HG03135 (cell line): ENCODE measurements around the gene NGEF.

Experiments used
- ATAC-seq: cut with Tn5 transposase; IDR thresholded peaks from one replicate; pipeline ENCODE4 v1.9.1; 2021; ENCODE audit warnings: mild to moderate bottlenecking, moderate library complexity; ENCODE audit not compliant: unreplicated experiment

The NGEF gene

DNA sequence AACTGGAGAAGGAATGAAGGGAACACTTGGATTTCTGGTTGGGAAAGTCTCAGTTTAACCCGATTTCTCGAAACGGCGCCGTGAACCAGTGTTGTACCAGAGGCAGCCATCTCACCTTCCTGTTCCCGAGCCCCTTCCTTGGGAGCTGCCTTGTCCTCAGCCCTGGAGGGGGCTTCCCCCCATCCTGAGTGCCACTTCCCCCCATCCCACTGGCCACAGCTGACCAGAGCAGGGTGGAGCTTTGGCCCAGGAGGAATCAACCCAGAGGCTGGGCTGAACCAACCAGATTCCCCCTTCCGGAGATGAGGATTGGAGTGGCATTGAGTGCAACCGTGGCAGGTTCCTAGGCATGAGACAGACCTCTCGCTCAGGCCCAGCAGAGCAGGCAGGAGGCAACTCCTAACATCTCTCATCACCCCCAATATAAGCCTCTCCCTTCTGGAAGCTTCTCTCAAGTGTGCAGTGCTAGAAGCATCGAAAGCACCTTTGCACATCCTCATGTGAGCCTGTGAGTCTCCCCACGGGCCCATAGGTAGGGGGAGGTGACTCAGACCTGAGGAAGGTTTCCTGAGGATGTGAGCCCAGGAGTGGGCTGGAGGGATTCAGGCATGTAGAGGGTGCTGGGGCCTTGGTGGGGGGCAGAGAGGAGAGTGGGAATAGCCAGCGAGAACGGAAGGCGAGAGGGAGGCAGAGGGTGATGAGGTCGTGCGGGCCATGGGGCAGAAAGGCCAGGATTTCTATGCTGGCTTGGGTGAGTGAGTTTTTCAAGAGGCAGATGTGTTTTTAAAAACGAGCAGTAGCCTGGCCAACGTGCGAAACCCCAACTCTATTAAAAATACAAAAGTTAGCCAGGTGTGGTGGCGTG lies 11.9 kb downstream of the NGEF start:
- ATAC-seq, result no peak

DNA sequence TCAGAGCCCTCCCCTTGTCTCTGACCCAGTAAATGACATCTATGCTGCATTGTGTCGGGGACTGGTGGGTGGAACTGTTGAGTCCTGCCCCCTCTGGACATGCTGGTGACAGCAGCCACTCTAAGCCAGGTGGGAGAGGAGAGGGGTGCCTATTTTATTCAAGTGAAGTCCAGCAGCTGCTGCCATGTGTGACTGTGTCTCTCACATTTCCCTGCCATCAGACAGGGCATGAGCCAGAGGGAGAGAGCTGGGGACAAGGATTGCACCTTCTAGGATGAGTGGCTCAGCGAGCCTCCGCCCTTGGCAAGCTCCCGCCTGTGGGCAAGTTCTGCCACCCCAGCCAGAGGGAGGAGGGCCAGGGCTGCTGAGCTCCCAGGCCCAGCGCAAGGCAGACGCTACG lies 13.7 kb downstream of the NGEF start:
- ATAC-seq, result no peak

DNA sequence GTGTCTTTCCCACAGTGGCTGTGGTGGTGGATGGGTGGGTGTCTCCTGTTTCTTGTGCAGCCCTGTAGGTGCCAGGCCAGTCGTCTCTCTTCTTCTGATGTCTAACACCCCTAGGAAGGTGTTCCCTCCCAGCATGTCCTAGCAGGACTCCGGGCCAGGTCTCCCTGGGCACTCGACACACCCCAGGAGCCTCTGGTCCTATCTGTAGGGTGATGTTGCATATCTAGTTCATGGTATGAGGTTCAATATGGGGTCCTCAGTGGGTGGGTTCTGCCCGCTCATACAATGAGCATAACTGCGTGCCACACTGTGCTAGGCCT lies 14.4 kb downstream of the NGEF start:
- no peak for ATAC-seq

DNA sequence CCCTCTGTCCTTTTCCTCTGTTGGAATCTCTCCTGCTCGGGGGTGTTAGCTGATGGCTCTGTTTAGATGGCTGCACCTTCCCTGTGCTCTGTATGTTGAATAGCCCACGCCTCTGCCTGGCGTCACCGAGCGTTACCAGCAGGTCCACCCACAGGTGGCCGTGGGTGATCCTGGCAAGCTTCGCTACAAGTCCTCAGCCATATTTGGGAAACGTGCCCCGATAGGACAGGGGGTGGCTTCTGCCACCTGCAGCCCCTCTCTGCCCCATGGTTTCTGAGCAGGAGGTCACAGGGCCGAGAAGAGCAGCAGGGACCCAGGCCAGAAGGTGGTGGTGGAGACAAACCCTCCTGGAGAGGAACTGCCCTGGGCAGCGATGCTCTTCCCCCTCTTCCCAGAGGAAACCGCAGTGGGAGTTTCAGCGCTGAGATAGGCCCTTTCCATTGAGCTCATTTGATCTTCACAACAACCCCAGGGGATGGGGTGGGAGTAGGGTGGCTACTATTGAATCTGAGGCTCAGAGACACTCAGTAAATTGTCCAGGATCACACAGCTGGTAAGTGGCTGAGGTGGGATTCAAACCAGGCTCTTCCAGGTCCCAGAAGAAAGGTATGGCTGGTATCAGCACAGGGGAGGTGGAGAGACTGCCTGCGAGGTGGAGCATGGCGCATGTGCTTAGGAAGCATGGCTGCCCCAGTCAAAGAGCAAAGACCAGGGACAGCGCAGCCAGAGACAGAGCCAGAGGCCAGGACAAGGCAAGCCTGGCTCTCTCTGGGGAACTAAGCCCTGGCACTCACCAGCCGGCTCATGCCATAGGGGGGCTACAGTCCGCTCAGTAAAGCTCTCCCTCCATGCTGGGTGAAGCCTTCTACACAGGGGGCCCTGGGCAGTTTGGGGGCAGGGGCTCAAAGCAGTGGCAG lies 15.0 kb downstream of the NGEF start:
- no peak for ATAC-seq

DNA sequence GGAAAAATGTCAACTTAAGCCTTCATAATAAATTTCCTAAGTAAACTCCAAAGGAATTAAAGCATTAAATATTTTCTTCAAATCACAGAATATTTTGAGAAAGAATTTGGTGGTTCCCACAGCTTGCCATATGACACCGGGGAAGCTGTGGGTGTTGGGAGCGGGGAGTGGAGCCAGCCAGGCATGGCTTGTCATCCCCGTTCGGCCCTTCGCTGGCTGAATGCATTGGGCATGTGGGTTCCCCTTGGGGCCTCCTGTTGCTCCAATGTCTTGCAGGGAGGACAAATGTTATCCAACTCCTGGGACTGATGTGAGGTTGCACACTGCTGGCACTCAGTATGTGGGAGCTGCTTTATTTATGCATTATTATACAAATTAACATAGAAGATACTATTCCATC lies 18.6 kb downstream of the NGEF start:
- ATAC-seq, result no peak

DNA sequence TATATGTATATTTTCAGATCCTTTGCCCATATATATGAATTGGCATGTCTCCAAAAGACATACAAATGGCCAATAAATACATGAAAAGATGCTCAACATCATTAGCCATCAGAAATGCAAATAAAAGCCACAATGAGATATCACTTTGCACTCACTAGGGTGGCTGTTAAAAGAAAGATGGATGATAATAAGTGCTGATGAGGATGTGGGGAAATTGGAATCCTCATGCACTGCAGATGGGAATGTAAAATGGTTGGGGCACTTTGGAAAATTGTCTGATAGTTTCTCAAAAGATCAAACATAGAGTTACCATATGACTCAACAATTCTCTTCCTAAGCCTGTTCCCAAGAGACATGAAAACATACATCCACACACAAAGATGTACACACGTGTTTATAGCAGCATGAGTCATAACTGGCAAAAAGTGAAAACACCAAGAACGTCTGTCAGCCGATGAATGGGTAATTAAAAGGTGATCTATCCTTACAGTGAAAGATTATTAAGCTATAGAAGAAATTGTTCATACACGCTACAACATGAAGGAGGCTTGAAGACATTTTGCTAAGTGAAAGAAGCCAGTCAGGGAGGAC lies 19.7 kb downstream of the NGEF start:
- no peak for ATAC-seq

DNA sequence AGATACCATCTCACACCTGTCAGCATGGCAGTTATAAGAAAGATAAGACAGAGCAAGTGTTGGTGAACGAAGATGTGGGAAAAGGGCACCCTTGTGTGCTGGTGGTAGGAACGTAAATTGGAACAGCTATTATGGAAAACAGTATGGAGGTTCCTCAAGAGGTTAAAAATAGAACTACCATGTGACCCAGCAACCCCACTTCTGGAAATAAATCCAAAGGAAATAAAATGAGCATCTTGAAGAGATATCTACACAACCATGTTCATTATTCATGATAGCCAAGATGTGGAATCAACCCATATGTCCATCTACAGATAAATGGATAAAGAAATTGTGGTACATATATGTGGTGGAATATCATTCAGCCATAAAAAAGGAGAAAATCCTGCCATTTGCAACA lies 26.9 kb downstream of the NGEF start:
- ATAC-seq, result no peak

DNA sequence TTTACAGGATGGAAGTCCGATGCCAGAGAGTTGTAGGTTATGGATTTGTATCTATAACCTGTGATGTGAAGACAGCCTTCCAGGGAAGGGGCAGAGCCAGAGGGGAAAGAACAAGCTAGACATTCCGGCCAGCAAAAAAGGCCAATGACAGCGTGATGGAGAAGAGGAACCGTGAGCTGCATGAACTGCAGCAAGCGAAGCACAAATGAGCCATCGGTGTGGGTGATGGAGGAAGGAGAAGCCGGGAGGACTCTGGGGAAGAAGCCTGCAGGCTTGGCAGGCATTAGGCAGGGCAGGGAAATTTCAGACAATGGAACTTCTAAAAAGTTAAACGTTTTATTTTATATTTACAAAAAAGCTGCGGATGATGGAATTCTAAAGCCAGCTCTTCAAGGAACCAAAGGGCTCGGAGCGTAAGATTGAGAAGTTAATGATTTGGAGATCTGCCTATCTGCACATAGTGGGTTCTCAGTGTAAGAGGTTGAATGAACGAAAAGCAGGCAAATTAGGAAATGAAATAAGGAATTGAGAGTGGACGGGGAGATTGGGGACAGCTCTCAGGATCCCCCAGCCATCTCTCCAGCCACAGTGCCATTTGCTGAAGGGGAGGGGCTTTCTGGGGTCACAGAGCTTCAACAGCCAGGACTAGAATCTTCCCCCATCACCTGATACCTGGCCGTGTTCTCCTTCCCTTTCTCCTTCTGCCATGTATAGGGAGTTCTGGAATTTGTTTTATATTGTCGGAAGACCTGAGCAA lies 28.4 kb downstream of the NGEF start:
- no peak for ATAC-seq

DNA sequence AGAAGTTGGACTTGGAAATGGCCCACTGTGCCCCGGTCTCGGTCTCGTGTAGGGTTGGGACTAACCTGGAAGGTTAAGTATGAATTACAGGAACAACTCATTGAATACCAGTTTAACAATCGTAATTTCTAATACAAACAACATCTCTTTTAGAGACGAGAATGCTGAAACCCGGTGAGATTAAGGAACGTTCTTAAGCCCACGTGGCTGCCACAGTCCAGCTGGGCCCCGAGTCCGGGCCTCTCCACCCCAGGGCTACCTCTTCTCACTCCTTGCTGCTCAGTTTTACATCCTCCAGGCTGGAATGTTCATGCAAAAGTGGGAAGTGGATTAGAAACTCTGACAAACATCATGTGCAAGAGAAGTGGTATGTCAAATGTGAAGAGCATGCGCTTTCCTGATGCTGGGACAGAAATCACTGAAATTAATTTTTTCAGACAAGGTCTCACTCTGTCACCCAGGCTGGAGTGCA lies 29.4 kb downstream of the NGEF start:
- ATAC-seq, result no peak

DNA sequence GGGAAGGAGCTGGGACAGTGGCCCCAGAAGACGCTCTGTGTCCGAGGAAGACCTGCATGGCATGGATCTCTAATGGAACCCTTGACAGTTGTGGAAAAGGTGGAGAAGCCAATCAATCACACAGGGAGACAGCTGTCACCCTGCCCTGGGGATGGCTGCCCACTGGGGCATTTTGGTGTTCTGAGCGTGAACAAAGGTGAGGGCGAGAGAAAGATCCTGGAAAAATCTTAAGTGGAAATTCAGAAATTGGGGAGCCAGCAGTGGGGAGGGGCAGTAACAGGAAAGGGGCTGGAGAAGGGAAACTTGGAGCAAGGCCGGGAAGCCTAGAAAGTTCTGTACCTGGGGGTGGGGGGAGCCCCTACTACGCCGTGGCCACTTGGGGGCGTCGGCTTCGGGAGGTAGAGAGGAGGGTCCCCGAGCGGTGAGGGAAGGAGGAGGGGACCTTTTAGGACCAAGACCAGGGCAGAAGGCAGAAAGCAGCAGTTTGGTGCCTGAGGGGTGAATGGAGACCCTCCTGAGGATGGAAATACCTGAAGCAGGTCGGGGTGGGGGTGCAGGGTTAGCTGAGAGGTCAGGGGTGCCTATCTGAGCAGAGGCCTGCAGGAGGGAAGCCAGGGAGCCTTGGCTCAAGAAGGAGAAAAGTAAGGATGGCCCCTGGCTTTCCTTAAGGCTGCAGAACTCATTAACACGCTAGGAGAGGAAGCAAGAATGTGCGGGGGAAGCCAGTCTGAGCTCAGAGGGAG lies 30.0 kb downstream of the NGEF start:
- ATAC-seq, result no peak

DNA sequence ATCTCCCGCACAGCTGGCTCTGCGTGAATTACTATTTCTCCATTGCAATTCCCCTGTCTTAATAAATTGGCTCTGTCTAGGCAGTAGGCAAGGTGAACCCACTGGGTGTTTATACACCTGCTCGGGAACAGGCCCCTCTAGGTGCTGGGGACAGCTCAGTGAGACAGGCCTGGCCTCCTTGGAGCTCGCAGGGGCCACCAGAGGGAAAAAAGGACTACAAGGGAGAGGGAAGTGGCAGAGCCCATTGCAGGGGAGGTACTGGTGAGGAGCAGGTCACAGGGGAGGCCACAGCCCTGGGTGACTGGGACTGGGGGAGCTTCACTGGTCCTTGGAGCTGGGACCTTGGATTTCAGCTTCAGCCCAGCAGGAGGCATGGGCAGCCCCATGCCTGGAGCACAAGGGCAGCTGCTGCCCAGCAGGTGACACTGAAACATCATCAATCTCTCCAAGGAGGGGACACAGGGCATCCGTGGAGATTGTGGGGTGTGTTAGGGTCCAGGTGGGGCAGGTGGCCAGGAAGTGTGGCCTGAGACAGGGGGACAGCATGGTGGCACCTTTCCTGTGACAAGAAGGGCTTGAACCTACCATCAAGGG lies 31.2 kb downstream of the NGEF start:
- ATAC-seq, result no peak

DNA sequence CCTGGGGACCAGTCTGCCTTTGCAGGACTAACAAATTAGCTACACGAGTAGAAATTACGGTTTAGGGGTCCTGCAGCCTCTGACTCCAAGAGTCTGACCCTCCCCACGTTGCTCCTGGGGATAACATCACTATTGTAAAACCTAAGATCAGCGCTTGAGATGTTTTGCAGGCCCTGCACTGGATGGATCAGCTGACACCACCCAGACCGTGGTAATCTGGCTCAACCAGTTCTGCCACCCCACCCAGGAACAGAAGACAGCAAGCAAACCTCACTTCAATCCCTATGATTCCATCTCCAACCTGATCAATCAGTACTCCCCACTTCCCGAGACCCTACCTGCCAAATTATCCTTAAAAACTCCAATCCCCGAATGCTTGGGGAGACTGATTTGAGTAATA lies 31.7 kb downstream of the NGEF start:
- ATAC-seq, result no peak

DNA sequence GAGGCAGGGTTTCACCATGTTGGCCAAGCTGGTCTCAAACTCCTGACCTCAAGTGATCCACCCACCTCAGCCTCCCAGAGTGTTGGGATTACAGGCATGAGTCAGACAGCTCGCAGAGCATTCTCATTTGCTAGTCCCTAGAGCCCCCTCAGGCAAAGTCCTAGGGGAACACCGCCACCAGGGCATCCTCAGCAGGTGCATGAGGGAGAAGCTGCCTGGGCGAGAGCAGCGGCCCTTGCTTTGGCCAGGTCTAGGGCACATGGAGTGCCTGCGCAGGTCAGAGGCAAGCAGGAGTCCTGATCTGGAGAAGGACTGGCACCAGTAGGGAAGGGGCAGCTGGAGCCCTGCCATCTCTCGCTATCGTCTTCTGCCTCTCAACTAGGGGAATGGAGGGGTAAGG lies 32.4 kb downstream of the NGEF start:
- ATAC-seq, result no peak

DNA sequence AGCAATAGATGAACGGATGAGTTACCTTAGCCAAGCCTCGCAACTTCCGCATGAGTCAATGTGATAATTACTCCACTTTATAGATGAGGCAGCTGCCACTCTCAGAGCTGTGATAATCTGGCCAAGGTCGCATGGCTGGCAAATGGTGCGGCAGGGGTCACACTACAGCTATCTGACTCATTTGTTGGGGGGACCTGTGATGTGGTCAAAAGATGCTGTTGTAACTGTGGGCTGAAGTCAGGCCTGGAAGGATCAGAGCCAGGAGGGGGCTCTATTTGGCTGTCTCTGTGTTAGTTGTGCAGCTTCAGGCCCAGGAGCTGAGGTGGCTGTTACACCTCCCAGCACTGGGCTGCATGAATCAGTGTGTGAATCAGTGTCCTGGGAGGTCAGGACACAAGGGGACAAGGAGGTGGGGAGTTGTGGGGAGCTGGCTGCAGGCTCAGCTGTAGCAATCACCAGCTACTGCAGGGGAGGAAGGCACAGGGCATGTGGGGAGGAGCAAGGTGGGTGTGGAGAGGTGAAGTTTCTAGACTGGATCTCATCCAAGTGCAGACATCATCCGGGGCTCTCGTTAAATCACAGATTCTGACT lies 33.1 kb downstream of the NGEF start:
- ATAC-seq, result no peak

DNA sequence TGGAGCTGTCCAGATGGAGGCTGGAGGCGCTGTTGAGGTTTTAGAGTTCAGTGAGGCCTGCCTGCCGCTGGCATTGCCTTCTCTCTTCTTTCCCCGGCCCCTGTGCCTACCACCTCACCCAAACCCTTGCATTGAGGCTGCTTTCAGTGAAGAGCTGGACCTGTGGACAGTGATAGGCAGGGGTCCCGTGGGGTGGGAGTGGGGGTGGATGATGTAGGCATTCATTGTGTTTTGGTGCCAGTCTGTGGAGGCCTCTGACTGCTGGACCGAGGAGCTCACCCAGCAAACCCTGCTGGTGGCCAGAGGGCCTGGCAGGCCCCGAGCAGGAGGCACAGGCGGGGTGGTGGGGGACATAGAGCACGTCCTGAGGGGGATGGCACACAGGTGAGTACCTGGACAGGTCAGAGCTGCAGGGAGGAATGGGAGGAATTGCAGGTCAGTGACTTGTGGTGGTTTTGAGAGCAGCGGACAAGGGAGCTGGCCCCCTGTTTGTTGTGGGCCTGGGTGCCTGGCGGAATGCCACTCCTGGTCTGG lies 35.6 kb downstream of the NGEF start:
- no peak for ATAC-seq

DNA sequence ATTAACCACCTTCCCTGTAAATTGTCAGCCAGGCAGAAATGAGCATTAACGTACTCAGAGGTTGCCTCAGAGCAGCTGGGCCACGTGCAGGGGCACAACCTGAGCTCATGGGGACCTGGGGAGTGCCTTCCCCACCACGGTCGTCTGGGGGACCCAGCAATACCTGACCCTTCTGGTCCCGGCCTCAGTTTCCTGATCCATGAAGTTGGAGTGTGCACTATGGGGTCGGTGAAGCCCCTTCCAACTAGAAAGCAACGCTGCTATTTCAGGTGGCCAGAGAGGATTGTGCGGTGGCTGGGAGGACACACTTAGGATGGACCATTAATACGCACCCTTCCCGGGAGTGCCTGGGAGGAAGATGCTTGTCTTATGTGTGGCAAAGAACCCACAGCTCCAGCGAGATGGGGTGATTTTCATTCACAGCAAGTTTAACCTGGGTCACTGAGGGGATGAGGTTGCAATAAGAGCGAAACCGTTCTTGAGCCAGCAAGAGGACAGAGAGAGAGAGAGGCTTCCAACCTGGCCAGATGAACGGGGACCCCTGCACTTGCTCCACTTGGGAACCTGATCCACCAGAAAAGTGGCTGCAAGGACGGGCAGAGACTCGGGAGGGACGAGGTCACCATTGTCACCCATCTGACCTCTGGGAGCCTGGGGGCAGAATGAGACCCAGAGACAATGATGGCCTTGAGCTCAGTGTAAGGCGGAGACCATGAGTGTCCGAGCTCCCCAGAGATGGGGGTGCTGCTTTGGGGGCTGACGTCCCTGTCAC lies 36.2 kb downstream of the NGEF start:
- ATAC-seq, result no peak

DNA sequence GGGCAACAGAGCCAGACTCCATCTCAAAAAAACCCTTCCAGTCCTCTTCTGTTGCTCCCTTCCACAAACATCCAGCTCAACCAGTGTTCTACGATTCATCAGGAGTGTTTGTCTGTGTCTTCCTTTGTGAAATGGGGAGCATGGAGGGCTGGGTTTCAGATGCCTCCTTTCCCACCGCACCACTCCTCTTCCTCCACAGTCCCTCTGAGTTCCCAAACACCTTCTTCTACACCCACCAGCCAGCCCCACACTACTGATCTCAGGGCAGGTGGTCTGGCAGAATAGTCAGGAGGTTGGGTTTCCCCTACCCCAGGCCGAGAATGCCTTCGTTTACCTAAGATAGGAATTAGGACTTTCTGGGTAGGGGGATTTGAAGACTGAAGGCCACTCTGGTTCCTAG lies 36.9 kb downstream of the NGEF start:
- no peak for ATAC-seq

DNA sequence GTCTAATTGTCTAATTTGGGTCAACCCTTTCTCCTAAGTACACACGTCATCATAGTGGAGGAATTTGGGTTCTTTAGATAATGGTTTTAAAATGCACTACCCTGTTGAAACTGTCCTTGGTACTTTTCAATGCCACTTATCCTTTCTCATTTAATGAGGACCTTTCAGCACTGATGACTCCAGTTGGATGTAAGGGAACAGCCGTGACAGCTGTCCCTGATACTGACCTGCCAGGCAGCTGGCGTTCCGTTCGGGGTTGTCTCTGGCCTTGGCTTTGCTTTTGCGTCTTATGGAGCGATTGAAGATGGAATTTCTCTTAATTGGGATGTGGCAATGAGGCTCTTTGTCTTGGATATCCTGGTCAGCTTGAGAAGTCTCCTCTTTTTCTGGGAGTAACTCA lies 38.7 kb downstream of the NGEF start:
- no peak for ATAC-seq

DNA sequence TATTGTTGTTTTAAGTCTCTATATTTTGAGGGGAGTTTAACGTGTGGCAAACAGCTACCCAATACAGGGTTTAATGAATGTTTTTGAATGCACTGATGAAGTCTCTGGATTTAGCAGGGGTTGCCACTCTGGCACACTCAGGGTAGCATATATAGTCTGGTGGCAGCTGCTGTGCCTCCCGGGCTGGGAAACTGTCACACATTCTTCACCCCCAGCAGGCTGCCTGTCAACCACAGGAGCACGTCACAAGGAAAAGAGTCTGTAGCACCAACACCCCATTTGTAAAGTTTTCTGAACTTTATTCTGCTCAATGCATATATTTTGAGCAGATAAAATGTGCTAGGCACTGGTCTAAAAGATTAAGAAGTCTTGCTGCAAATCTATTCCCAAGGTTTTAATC lies 39.3 kb downstream of the NGEF start:
- ATAC-seq, result no peak
